OCI-LY1 (cell line): Measurements from ENCODE around the gene DRD2.

ENCODE experiments used
- H2AFZ ChIP-seq: fragments of 200-600 bp; sonication (generic), shearing (Covaris generic); 2 replicates; pipeline ENCODE4 v1.6.0; 2014; ENCODE audit warnings: antibody characterized with exemption, mild to moderate bottlenecking, low read length
- H3F3A ChIP-seq: fragments of 200-600 bp; sonication (generic), shearing (Covaris generic); 2 replicates; pipeline ENCODE4 v1.6.0; 2014; ENCODE audit warnings: mild to moderate bottlenecking, antibody characterized with exemption, low read length, moderate library complexity; ENCODE audit not compliant: insufficient read depth
- H3K27ac ChIP-seq: fragments of 200-600 bp; sonication (generic); 2 replicates; pipeline ENCODE4 v1.5.1; 2014; ENCODE audit warnings: low read length, mixed run types, mild to moderate bottlenecking, low read depth; ENCODE audit not compliant: poor library complexity, severe bottlenecking
- H3K27me3 ChIP-seq: fragments of 200-600 bp; sonication (generic); 2 replicates; pipeline ENCODE4 v1.6.0; 2014; ENCODE audit warnings: antibody characterized with exemption, mild to moderate bottlenecking, low read length, moderate library complexity; ENCODE audit not compliant: insufficient read depth
- H3K36me3 ChIP-seq: fragments of 200-600 bp; sonication (generic); 2 replicates; pipeline ENCODE4 v1.6.1; 2014; ENCODE audit warnings: mild to moderate bottlenecking, antibody characterized with exemption, low read length, moderate library complexity, mixed read lengths; ENCODE audit not compliant: insufficient read depth
- H3K4me1 ChIP-seq: fragments of 200-600 bp; sonication (generic); 2 replicates; pipeline ENCODE4 v1.5.1; 2014; ENCODE audit warnings: mild to moderate bottlenecking, low read length, moderate library complexity; ENCODE audit not compliant: insufficient read depth, severe bottlenecking
- H3K4me2 ChIP-seq: fragments of 200-600 bp; sonication (generic), shearing (Covaris generic); 2 replicates; pipeline ENCODE4 v1.6.1; 2014; ENCODE audit warnings: low read length
- H3K4me3 ChIP-seq: fragments of 200-600 bp; sonication (generic); 2 replicates; pipeline ENCODE4 v1.5.1; 2014; ENCODE audit warnings: low read length, low read depth, mild to moderate bottlenecking, mixed read lengths; ENCODE audit not compliant: poor library complexity, severe bottlenecking
- H3K79me2 ChIP-seq: fragments of 200-600 bp; shearing (Covaris generic); 2 replicates; pipeline ENCODE4 v1.6.1; 2016; ENCODE audit warnings: mixed run types, low read length, mixed read lengths; ENCODE audit not compliant: insufficient read depth
- H3K9ac ChIP-seq: fragments of 200-600 bp; sonication (generic), shearing (Covaris generic); 2 replicates; pipeline ENCODE4 v1.6.1; 2014; ENCODE audit warnings: mild to moderate bottlenecking, low read length, mixed read lengths
- H3K9me2 ChIP-seq: fragments of 200-600 bp; sonication (generic), shearing (Covaris generic); 2 replicates; pipeline ENCODE4 v1.6.1; 2014; ENCODE audit warnings: low read depth, mild to moderate bottlenecking, low read length, mixed read lengths
- H3K9me3 ChIP-seq: fragments of 200-600 bp; shearing (Covaris generic); 2 replicates; pipeline ENCODE4 v1.6.1; 2014; ENCODE audit warnings: low read length, mixed read lengths
- H4K20me1 ChIP-seq: fragments of 200-600 bp; sonication (generic), shearing (Covaris generic); 2 replicates; pipeline ENCODE4 v1.6.0; 2016; ENCODE audit warnings: mild to moderate bottlenecking, low read length; ENCODE audit not compliant: insufficient read depth
- EZH2 ChIP-seq: fragments of 200-600 bp; sonication (generic), shearing (Covaris generic); IDR thresholded peaks from 2 replicates; pipeline ENCODE4 v1.8.0; 2017; ENCODE audit warnings: borderline replicate concordance, mixed run types, mild to moderate bottlenecking, antibody characterized with exemption, low read length, moderate library complexity, mixed read lengths
- TF ChIP-seq, protein P1 (sequence below): fragments of 200-600 bp; sonication (generic), shearing (Covaris generic); IDR thresholded peaks from 2 replicates; pipeline ENCODE4 v1.5.1; 2017; ENCODE audit warnings: mild to moderate bottlenecking, antibody characterized with exemption, low read length, moderate library complexity, mixed read lengths

Gene DRD2

DNA sequence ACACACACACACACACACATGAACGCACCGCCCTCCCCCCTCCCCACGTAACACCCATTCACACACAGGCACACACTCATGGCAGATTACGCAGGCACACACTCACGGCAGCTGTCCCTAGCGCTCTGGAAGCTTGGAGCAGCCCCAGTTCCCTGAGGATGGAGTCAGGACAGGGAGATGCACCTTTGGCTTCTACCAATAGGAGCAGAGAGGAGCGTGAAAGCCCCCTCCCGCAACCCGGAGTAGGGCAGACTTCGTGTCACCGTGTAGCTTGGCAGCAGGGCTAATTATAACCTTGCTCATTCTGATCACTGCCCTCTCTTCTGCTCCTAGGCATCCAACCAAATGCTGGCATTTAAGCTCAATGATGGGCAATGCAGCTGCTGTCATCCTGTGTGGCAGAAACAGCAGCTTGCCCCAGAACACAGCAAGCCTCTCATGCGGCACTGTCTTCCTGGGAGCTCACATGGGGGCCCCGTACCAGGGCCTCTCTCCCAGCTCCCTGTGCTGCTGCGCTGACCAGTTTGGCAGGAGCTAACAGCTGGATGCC lies 55.7 kb downstream of the DRD2 start:
- no peak overlapping the region for H3K4me3 ChIP-seq
- H3K36me3 ChIP-seq: no peaks in the 10 kb centered on the region
- no peaks in the 10 kb centered on the region for H3K9me3 ChIP-seq
- H3K4me2 ChIP-seq: no peak overlapping the region
- H3F3A ChIP-seq: no peaks in the 10 kb centered on the region
- H3K9ac ChIP-seq: no peak overlapping the region
- no peak overlapping the region for H2AFZ ChIP-seq
- H3K9me2 ChIP-seq: no peaks in the 10 kb centered on the region
- H4K20me1 ChIP-seq: no peaks in the 10 kb centered on the region
- H3K27me3 ChIP-seq: no peaks in the 10 kb centered on the region
- no peaks in the 10 kb centered on the region for H3K4me1 ChIP-seq
- no peak overlapping the region for H3K27ac ChIP-seq
- H3K79me2 ChIP-seq: no peaks in the 10 kb centered on the region
- TF ChIP-seq, protein P1, sequence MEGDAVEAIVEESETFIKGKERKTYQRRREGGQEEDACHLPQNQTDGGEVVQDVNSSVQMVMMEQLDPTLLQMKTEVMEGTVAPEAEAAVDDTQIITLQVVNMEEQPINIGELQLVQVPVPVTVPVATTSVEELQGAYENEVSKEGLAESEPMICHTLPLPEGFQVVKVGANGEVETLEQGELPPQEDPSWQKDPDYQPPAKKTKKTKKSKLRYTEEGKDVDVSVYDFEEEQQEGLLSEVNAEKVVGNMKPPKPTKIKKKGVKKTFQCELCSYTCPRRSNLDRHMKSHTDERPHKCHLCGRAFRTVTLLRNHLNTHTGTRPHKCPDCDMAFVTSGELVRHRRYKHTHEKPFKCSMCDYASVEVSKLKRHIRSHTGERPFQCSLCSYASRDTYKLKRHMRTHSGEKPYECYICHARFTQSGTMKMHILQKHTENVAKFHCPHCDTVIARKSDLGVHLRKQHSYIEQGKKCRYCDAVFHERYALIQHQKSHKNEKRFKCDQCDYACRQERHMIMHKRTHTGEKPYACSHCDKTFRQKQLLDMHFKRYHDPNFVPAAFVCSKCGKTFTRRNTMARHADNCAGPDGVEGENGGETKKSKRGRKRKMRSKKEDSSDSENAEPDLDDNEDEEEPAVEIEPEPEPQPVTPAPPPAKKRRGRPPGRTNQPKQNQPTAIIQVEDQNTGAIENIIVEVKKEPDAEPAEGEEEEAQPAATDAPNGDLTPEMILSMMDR: no peak
- TF ChIP-seq EZH2: no peak

DNA sequence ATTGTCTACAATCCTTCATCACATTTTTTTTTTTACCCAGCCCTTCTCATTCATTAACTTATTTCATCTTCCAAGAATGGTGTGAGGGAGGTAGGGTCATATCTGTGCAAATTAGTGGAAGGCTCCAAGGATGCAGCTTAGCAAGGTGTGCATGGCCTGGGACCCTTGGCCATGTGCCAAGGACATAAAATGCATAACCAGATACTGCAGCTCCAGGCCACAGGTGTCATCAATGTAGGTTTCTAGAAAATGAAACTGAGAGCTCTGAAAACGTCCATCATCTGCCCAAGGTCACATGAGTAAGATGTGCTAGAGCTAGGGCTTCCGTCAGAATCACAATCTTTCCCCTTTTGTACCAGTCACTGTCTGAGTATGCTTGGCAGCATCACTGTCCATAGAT lies 57.8 kb downstream of the DRD2 start:
- no peaks in the 10 kb centered on the region for H3K4me1 ChIP-seq
- no peak overlapping the region for H3K9ac ChIP-seq
- H3K27me3 ChIP-seq: no peaks in the 10 kb centered on the region
- no peak overlapping the region for H3K4me2 ChIP-seq
- H3K27ac ChIP-seq: no peak overlapping the region
- no peaks in the 10 kb centered on the region for H3K79me2 ChIP-seq
- no peaks in the 10 kb centered on the region for H3K9me2 ChIP-seq
- no peaks in the 10 kb centered on the region for H4K20me1 ChIP-seq
- H3K36me3 ChIP-seq: no peaks in the 10 kb centered on the region
- no peak overlapping the region for H3K4me3 ChIP-seq
- H2AFZ ChIP-seq: no peak overlapping the region
- TF ChIP-seq, protein P1: no peak
- TF ChIP-seq EZH2: no peak
- H3F3A ChIP-seq: no peaks in the 10 kb centered on the region
- H3K9me3 ChIP-seq: no peaks in the 10 kb centered on the region

DNA sequence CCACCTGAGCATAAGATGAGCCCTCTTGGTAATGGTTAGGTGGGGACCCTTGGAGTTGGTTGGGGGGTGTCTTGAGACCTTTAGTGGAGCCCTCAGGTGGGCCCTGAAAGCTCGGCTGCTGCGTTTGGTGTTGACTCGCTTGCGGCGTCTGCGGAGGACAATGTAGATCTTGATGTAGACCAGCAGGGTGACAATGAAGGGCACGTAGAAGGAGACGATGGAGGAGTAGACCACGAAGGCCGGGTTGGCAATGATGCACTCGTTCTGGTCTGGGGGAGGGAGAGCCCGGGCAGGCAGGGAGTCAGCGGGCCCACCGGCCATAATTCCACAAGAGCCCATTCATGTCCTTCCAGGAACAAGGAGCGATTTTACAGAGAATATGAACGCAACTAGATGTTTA lies 59.9 kb downstream of the DRD2 start:
- H3K27ac ChIP-seq: no peak overlapping the region
- no peak overlapping the region for H2AFZ ChIP-seq
- no peak for TF ChIP-seq EZH2
- TF ChIP-seq, protein P1: no peak
- H3K9me2 ChIP-seq: no peaks in the 10 kb centered on the region
- H3K4me3 ChIP-seq: no peak overlapping the region
- no peaks in the 10 kb centered on the region for H4K20me1 ChIP-seq
- no peaks in the 10 kb centered on the region for H3K9me3 ChIP-seq
- no peaks in the 10 kb centered on the region for H3K79me2 ChIP-seq
- H3K36me3 ChIP-seq: no peaks in the 10 kb centered on the region
- H3F3A ChIP-seq: no peaks in the 10 kb centered on the region
- H3K4me1 ChIP-seq: no peaks in the 10 kb centered on the region
- no peaks in the 10 kb centered on the region for H3K27me3 ChIP-seq
- H3K9ac ChIP-seq: no peak overlapping the region
- no peak overlapping the region for H3K4me2 ChIP-seq
